Stimulated activated CD4-positive, alpha-beta T cell treated with anti-CD3 and anti-CD28 coated beads, Interleukin-4, amount 100 ng/mL, for 48 hours (primary cell): ENCODE results near the gene PRRC2C.

Experiments used
- DNase-seq, 2 donors: peaks; one replicate each; pipeline ENCODE4 v3.0.0-alpha.2; 2020; ENCODE audit warnings: low read depth in 2 of 2

The PRRC2C gene

GRCh38 chr1:171637928-171638576, 152.7 kb downstream of the PRRC2C start:
- no peak for DNase-seq

- no peak for DNase-seq
Measured at GRCh38 chr1:171640225-171640624, 154.9 kb downstream of the PRRC2C start.

- DNase-seq, result no peak
Measured at GRCh38 chr1:171641076-171641864, 155.9 kb downstream of the PRRC2C start.

- DNase-seq, result no peak
Measured at GRCh38 chr1:171642197-171642596, 156.9 kb downstream of the PRRC2C start.
